Measurements from ENCODE around the gene FKBP2.
A peak's percentile ranks its signal among the peaks of the same experiment; 100 is the strongest.

FKBP2 gene

DNA sequence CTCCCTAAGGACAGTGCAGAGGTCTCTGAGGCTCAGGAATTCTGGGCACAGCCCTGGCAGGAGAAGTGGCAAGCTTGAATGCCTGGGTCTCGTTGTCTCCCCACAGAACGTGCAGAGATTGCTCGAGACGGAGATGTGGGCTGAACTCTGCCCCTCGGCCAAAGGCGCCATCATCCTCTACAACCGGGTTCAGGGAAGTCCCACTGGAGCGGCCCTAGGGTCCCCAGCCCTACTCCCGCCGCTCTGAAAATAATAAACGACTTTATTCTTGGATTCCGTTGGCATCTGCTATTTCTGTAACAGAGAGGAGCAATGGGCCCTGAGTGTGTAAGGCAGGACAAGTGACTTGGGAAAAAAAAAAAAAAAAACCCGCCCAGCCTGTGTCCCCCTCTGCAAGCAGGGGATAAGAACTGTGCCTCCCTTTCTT, 11.1 kb upstream of the FKBP2 start:
- no peak for TF ChIP-seq CTCF (IDR thresholded peaks at IDR 0.05; ENCODE audit: control insufficient read depth, extremely low read depth, insufficient read depth)
- DNase-seq (ENCODE audit: low read depth), result no peak
- peak overlapping the region; percentile 69 for H3K4me3 ChIP-seq (ENCODE audit: low read depth, low read length)

DNA sequence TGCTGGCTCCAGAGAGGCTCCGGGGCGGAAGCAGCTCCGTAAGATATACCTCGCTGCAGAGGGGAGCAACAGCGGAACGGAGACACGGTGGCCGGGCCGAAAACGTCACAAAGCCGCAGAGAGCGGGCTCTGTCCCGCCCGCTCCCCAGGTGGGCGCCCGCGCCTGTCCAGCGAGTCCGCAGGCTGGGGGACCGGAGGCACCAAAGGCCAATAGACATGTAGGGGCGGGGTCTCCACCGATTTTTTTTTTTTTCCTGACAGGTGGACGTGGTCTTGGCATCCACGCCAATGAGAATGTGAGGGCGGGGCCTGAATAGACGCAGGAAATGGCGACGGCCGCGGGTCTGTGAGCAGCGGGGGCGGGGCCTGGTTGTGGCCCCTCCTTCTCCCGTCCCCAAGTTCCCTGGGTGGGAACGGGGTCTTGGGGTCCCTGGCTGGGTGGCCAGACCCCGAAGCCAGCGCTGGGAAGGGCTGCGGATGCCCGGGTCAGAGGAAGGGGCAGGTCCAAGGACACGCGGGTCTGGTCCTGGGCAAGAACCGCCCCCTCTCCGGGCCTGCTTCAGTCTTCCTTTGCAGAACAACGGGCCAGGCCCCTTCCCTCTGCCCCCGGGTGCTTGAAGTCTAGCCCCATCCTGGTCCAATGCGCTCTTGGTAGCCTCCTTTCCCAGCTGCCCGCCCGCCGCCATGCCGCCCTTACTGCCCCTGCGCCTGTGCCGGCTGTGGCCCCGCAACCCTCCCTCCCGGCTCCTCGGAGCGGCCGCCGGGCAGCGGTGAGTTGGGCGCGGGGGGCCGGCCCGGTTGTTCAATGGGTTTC, 10.5 kb upstream of the FKBP2 start, which contains the start of gene DNAJC4:
Gene DNAJC4, plus strand, starts transcription at position 378 of the 814 bp plus-strand sequence. Its CDS starts 307 bp downstream, at position 685.
- DNase-seq (ENCODE audit: low read depth), result peak; percentile 72
- TF ChIP-seq CTCF (IDR thresholded peaks at IDR 0.05; ENCODE audit: control insufficient read depth, extremely low read depth, insufficient read depth), result no peak
- peak within 1 kb of the TSS; percentile 69 for H3K4me3 ChIP-seq (ENCODE audit: low read depth, low read length)

GRCh38 chr11:64230985-64231365, 9.9 kb upstream of the FKBP2 start:
- peak overlapping the region; percentile 69 for H3K4me3 ChIP-seq (ENCODE audit: low read depth, low read length)
- TF ChIP-seq CTCF (IDR thresholded peaks at IDR 0.05; ENCODE audit: control insufficient read depth, extremely low read depth, insufficient read depth), result no peak
- DNase-seq (ENCODE audit: low read depth), result no peak

DNA sequence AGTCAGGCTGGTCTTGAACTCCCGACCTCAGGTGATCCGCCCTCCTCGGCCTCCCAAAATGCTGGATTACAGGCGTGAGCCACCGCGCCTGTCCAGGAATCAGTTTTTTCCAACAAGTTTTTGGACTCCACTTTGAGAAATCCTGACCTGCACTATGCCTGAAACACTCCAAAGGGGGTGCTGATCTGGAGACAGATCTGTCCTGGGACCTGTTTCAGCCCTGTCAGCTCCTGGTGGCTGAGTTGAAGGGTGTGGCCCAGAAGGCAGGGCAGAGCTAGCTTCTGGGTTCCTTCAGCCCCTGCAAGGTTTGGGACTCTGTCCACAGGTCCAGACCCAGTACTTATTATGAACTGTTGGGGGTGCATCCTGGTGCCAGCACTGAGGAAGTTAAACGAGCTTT, 9.3 kb upstream of the FKBP2 start:
- no peak overlapping the region for H3K4me3 ChIP-seq (ENCODE audit: low read depth, low read length)
- no peak for DNase-seq (ENCODE audit: low read depth)

DNA sequence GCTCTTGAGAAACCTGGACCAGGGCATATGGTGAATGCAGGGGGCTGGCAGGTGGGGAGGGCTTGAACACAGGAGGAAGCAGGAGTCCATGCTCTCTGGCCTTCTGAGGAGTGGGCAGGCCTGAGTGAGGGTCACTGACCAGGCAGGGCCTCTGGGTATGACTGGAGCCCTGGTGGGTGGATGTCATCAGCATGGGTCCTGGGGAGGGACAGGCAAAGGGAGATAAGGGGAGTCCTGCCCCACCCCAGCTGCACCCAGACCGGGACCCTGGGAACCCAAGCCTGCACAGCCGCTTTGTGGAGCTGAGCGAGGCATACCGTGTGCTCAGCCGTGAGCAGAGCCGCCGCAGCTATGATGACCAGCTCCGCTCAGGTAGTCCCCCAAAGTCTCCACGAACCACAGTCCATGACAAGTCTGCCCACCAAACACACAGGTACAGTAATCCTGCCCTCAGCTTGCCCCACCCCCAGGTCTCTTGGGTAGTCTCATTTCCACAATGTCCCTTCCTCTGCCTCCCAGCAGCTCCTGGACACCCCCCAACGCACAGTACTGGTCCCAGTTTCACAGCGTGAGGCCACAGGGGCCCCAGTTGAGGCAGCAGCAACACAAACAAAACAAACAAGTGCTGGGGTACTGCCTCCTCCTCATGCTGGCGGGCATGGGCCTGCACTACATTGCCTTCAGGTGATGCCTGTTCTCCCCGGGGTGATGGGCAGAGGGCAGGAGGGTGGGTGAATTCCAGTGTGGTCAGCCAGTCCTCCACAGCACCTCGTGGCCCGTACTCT, 8.5 kb upstream of the FKBP2 start:
- TF ChIP-seq CTCF (IDR thresholded peaks at IDR 0.05; ENCODE audit: control insufficient read depth, extremely low read depth, insufficient read depth), result no peak
- no peak overlapping the region for H3K4me3 ChIP-seq (ENCODE audit: low read depth, low read length)
- no peak for DNase-seq (ENCODE audit: low read depth)

More for the DNA sequence above, 9.3 kb upstream of the FKBP2 start:
- no peak for TF ChIP-seq CTCF (IDR thresholded peaks at IDR 0.05; ENCODE audit: control insufficient read depth, extremely low read depth, insufficient read depth)

GRCh38 chr11:64232967-64233315, 8.0 kb upstream of the FKBP2 start:
- no peak overlapping the region for H3K4me3 ChIP-seq (ENCODE audit: low read depth, low read length)
- no peak for DNase-seq (ENCODE audit: low read depth)
- no peak for TF ChIP-seq CTCF (IDR thresholded peaks at IDR 0.05; ENCODE audit: control insufficient read depth, extremely low read depth, insufficient read depth)
